Tibial nerve (tissue), 4 donors: ENCODE data around the gene PACSIN2. TPM values are rescaled to one million over a fixed set of nuclear protein-coding genes. Genes with fewer than 3 reads are reported as not detected.
A peak's percentile ranks its signal among the peaks of the same experiment; 100 is the strongest.

Experiments used
- DNase-seq, 2 donors: peaks; one replicate each; pipeline ENCODE4 v3.0.0-alpha.2; 2019; ENCODE audit warnings: low spot score in 2 of 2
- H3K27ac ChIP-seq, 4 donors: fragments of 200-600 bp; sonication (generic) in 3 of 4; one replicate each; pipeline ENCODE4 v1.5.1; 2017 to 2019; ENCODE audit warnings: mild to moderate bottlenecking in 1 of 4
- H3K27me3 ChIP-seq, 2 donors: fragments of 200-600 bp; sonication (generic) in 1 of 2; one replicate each; pipeline versions ENCODE4 v1.5.1 to v1.6.0; 2017 to 2019
- H3K36me3 ChIP-seq, 3 donors: fragments of 200-600 bp; sonication (generic); one replicate each; pipeline ENCODE4 v1.5.1; 2018 to 2019
- H3K4me1 ChIP-seq, 4 donors: fragments of 200-600 bp; sonication (generic) in 3 of 4; one replicate each; pipeline ENCODE4 v1.5.1; 2017 to 2019
- H3K4me3 ChIP-seq, 4 donors: fragments of 200-600 bp; sonication (generic) in 3 of 4; one replicate each; pipeline ENCODE4 v1.5.1; 2017 to 2019; ENCODE audit warnings: mild to moderate bottlenecking in 1 of 4, moderate library complexity in 1 of 4
- H3K9me3 ChIP-seq, 4 donors: fragments of 200-600 bp; sonication (generic) in 3 of 4; one replicate each; pipeline ENCODE4 v1.5.1; 2017 to 2019
- EP300 ChIP-seq, 2 donors: sonication (generic); formaldehyde crosslinking; IDR thresholded peaks; one replicate each; pipeline ENCODE4 v1.6.1; 2017; ENCODE audit warnings: antibody characterized with exemption in 2 of 2, mild to moderate bottlenecking in 1 of 2
- POLR2A ChIP-seq, 2 donors: fragments of 450-650 bp; IDR thresholded peaks; one replicate each; pipeline ENCODE4 v1.6.1; 2017; ENCODE audit warnings: antibody characterized with exemption in 2 of 2, mild to moderate bottlenecking in 2 of 2, moderate library complexity in 2 of 2
- WGBS, 2 donors: methylation state at CpG; one replicate each; pipeline ENCODE4 v1.1.5; 2018; 5-methylcytosine and 5-hydroxymethylcytosine counted together
- total RNA-seq, 4 donors: library from RNA; depleted of rRNA; stranded (reverse); fragments of >200 nt; gene quantifications; one replicate each; pipeline ENCODE4 v1.1.0, GENCODE V29; 2016
- TF ChIP-seq, protein P1 (sequence below), 5 experiments: fragments of 200-600 bp in 3 of 5; fragments of 450-650 bp in 2 of 5; sonication (generic) in 3 of 5; IDR thresholded peaks; one replicate each; pipeline ENCODE4 v1.5.1; 2016 to 2019; ENCODE audit warnings: antibody characterized with exemption in 5 of 5, mild to moderate bottlenecking in 3 of 5, moderate library complexity in 2 of 5

Gene PACSIN2
- total RNA-seq, 4 donors from 2014 or later: 45.9 to 78.2 (median 59.0) TPM

DNA sequence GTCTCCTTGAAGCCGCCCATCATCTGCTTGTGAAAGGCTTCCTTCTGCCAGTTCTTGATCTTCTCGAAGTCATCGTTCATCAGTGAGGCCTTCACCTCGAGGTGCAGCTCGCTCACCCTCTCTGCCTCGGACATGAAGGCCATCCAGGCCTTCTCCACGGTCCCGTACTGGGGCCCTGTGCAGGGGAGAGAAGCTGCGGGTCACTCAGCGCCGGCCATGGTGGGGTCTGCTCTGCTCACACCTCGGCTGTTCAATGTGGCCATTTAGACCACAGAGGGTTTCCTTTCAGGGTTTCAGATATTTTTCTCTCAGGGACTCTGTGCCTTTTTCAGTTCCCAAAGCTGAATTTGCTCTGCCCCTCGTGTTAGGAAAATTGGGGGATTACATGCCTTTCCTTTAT, 123.9 kb downstream of the PACSIN2 start:
- no peaks in the 10 kb centered on the region for H3K9me3 ChIP-seq
- no peaks in the 10 kb centered on the region for H3K27me3 ChIP-seq
- H3K4me3 ChIP-seq: no peak overlapping the region
- H3K36me3 ChIP-seq: peaks cover 0 to 73% (median 4%) of the 10 kb centered on the region in 3 donors
- H3K4me1 ChIP-seq: peaks cover 0 to 22% (median 10%) of the 10 kb centered on the region in 4 donors
- no peak overlapping the region for H3K27ac ChIP-seq
- TF ChIP-seq, protein P1, sequence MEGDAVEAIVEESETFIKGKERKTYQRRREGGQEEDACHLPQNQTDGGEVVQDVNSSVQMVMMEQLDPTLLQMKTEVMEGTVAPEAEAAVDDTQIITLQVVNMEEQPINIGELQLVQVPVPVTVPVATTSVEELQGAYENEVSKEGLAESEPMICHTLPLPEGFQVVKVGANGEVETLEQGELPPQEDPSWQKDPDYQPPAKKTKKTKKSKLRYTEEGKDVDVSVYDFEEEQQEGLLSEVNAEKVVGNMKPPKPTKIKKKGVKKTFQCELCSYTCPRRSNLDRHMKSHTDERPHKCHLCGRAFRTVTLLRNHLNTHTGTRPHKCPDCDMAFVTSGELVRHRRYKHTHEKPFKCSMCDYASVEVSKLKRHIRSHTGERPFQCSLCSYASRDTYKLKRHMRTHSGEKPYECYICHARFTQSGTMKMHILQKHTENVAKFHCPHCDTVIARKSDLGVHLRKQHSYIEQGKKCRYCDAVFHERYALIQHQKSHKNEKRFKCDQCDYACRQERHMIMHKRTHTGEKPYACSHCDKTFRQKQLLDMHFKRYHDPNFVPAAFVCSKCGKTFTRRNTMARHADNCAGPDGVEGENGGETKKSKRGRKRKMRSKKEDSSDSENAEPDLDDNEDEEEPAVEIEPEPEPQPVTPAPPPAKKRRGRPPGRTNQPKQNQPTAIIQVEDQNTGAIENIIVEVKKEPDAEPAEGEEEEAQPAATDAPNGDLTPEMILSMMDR (IDR thresholded peaks at IDR 0.05): no peak
- no peak for TF ChIP-seq POLR2A (IDR thresholded peaks at IDR 0.05)
- TF ChIP-seq EP300 (IDR thresholded peaks at IDR 0.05): no peak
- no peak for DNase-seq
- 88 to 92% methylated on average over 13 of the region's 13 CpGs for WGBS, 2 donors

DNA sequence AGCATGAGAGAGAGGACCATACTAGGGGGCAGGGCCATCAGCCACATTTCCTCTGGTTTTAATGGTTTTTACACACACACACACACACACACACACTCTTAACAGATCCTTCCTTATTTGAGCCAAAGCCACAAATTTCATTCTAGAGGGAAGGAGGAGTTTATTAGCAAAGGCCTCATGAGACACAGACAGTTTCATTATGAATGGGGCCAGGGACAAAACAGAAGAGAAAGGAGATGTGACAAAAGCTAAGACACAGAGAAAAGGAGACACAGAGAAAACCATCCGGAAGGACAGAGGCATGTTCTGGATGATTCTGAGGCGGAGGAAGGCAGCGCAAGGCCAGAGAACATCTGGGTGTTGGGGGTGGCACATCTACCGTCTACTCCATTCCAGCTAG, 125.6 kb downstream of the PACSIN2 start:
- TF ChIP-seq POLR2A (IDR thresholded peaks at IDR 0.05): no peak
- TF ChIP-seq EP300 (IDR thresholded peaks at IDR 0.05): peak in 1 of 2 donors; percentile 17
- TF ChIP-seq, protein P1 (IDR thresholded peaks at IDR 0.05): no peak
- Histone ChIP-seq H3K27me3 (no peaks in the 10 kb centered on the region), H3K4me3 (no peak overlapping the region), H3K27ac (peak overlapping the region in 2 of 4 donors; percentile 17 to 60), H3K9me3 (no peaks in the 10 kb centered on the region), H3K4me1 (peaks cover 0 to 11% (median 7%) of the 10 kb centered on the region in 4 donors), H3K36me3 (peaks cover 0 to 90% (median 5%) of the 10 kb centered on the region in 3 donors)
- 45% methylated on average over 4 of the region's 4 CpGs for WGBS, 2 donors
- DNase-seq: peak in 1 of 2 donors; percentile 17

DNA sequence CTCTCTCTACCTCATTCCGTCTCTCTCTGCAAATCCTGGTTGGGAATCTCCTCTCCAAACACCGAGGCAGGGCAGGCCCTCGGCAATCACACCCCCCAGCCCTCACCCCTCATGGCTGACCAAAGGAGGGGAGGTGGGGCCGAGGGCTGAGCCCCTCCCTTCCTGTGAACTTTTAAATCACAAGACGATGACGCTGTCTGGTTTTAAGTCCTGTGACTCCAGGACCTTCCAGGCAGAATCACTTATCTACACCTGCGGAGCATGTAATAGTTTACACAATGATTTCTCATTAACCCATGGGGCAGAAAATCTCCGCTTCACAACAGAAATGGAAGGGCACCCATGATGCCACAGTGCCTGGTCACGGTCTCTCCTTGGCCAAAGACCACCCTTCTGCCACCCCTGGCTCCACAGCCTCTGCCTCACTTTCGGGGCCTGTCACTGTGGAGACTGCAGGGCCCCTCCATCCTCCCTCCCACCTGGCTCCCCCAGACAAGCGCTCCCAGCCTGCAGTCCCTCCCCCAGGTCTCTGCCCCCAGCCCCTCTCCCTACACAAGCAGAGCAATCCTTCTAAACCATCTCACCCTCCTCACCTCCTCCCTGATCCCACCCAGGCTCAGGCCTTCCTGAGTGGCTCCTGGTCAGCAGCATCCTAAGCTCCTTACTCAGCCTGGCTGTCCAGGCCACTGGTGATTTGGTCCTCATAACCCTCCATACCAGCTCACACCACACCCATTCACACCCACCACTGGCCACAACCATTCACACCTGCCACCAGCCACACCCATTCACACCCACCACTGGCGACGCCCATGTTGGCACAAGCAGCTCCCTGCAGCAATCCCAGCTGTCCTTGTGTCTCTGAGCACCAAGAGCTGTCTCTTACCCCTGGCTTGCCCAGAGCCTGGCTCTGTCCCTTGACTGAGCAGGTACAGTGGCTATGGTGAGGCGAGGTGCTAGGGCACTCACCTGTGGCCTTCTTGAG, 127.1 kb downstream of the PACSIN2 start:
- Histone ChIP-seq H3K27me3 (no peaks in the 10 kb centered on the region), H3K4me3 (no peak overlapping the region), H3K9me3 (no peaks in the 10 kb centered on the region), H3K36me3 (peaks cover 0 to 99% (median 16%) of the 10 kb centered on the region in 3 donors), H3K4me1 (peaks cover 0 to 11% (median 7%) of the 10 kb centered on the region in 4 donors), H3K27ac (no peak overlapping the region)
- 80 to 87% methylated on average over 14 of the region's 14 CpGs for WGBS, 2 donors
- no peak for TF ChIP-seq POLR2A (IDR thresholded peaks at IDR 0.05)
- TF ChIP-seq, protein P1 (IDR thresholded peaks at IDR 0.05): no peak
- no peak for TF ChIP-seq EP300 (IDR thresholded peaks at IDR 0.05)
- no peak for DNase-seq

DNA sequence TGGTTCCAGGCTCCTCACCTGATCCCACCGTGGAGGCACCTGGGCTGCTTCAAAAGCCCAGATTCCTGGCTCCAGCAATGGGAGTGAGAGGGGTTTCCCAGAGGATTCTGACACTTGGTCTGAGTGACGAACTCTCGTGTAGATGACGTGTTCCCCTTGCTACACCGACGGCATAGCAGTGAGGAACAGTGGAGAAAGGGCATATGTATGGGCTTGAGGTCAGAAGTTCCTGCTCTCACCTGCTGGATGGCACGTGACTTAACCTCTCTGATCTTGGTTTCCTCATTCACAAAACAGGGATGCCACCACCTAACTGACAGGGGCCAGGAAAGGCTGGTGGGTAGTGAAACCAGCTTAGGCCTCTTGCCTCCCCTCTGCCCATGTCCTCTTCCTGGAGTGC, 127.8 kb downstream of the PACSIN2 start:
- H3K4me3 ChIP-seq: no peak overlapping the region
- H3K27me3 ChIP-seq: no peaks in the 10 kb centered on the region
- no peak for TF ChIP-seq EP300 (IDR thresholded peaks at IDR 0.05)
- TF ChIP-seq, protein P1 (IDR thresholded peaks at IDR 0.05): no peak
- no peak for TF ChIP-seq POLR2A (IDR thresholded peaks at IDR 0.05)
- DNase-seq: no peak
- peaks cover 0 to 11% (median 7%) of the 10 kb centered on the region in 4 donors for H3K4me1 ChIP-seq
- no peak overlapping the region for H3K27ac ChIP-seq
- peaks cover 0 to 99% (median 22%) of the 10 kb centered on the region in 3 donors for H3K36me3 ChIP-seq
- 83 to 90% methylated on average over 5 to 7 of the region's 7 CpGs for WGBS, 2 donors
- H3K9me3 ChIP-seq: no peaks in the 10 kb centered on the region

DNA sequence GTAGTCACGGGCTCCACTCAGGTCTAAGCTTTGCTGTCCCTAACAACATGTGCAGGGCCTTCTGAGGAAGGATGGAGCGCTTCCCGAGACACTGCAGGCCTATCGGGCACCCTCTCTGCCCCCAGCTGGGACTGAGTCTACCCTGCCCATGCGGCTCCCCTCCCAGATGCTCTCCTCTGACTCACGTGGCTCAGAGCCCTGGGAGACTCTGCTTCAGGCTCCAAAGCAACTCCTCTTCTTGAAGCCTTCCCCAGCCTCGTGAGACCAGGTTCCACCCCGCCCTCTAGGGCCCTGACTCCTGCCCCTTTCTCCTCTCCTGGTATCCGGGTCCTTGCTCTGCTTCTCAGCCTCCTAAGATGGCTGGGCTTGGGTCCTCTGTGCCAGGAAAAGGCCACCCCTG, 129.5 kb downstream of the PACSIN2 start:
- DNase-seq: no peak
- TF ChIP-seq, protein P1 (IDR thresholded peaks at IDR 0.05): no peak
- TF ChIP-seq EP300 (IDR thresholded peaks at IDR 0.05): no peak
- TF ChIP-seq POLR2A (IDR thresholded peaks at IDR 0.05): no peak
- Histone ChIP-seq H3K4me1 (peaks cover 0 to 11% (median 6%) of the 10 kb centered on the region in 4 donors), H3K9me3 (no peaks in the 10 kb centered on the region), H3K27me3 (no peaks in the 10 kb centered on the region), H3K36me3 (peaks cover 0 to 99% (median 25%) of the 10 kb centered on the region in 3 donors), H3K27ac (no peak overlapping the region), H3K4me3 (no peak overlapping the region)
- 81 to 86% methylated on average over 9 of the region's 9 CpGs for WGBS, 2 donors
